ENCODE measurements around the gene OR5B12.
"Not testable (repeated sequence)": the region's sequence is repeated elsewhere in the genome, so short reads cannot be mapped to it uniquely, and the experiment has no call there.

Gene OR5B12

GRCh38 chr11:58442136-58442535 lies at the start of gene OR5B12:
TSS of gene OR5B12 (minus strand) at chr11:58442236. CDS start at chr11:58440151, 2,085 bp downstream.
- DNase-seq = no peak

DNA sequence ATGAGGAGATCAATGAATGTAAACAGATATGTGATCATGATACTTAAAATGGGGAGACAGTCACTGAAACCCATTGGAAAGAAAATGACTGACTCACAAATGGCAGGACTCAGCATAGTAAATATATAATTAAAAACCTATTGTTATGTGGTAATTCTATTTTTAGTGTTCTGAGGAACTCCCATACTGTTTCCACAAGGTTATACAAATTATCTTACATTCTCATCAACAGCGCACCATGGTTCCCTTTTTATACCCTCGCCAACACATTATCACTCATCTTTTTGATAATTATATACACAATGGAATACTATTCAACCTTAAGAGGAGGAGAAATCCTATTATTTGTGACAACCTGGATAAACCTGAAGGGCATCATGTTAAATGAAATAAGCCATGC lies 48.8 kb upstream of the OR5B12 start:
- DNase-seq = no peak

- no peak for DNase-seq
Observed at GRCh38 chr11:58487170-58487569, 45.1 kb upstream of the OR5B12 start.

GRCh38 chr11:58485961-58486360 lies 43.9 kb upstream of the OR5B12 start:
- no peak for DNase-seq

DNA sequence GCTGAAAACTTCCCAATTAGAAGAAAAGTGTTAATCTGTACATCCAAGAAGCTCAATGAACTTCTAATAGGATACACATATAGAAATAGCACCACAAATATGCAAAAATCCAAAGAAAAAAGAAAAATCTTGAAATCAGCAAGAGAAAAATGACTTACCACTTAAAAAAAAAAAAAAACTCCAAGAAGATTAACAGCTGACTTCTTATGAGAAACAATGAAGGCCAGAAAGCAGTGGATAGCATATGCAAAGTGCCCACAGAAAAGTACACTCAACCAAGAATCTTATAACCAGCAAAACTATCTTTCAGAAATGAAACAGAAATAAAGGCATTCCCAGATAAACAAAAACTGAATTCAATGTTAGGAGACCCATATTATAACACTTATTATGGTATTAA lies 29.9 kb upstream of the OR5B12 start:
- no peak for DNase-seq

- no peak for DNase-seq
Observed at GRCh38 chr11:58466293-58466692, 24.3 kb upstream of the OR5B12 start.

DNA sequence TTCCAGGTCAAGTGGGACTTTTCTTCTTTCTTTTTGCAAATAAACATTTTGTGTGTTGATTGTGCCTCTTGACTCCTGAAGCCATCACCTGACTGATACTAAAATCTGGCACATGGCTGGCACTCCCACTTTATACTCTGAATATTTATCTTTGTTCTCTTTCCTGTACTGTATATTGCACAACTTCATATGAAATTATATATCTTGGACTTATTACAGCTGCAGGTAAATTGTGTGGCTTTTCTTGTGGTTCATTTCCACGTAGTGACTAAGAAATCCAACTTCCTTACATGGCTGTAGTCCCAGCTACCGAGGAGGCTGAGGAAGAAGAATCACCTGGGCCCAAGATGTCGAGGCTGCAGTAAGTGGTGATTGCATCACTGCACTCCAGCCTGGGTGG lies 23.7 kb upstream of the OR5B12 start:
- DNase-seq = no peak

DNA sequence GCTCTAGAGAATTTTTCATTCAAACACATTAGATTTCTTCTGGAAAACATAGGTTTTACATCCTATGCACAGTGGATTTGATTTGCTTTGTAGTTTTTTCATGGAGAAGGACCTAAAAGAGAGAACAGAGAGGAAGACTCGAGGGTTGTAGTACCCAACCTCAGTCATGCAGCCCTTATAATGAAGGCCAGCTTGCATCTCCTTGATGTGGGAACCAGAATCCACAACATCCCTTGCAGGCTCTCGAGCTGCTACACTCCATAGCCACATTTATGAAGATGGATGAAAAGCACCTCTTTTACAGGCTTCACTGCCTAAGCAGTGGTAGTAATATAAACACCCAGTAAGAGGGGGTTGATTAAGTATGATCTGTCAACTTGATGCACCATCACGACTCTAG lies 9.5 kb upstream of the OR5B12 start:
- no peak for DNase-seq

- DNase-seq = no peak
Observed at GRCh38 chr11:58446294-58446693, 4.3 kb upstream of the OR5B12 start.

DNA sequence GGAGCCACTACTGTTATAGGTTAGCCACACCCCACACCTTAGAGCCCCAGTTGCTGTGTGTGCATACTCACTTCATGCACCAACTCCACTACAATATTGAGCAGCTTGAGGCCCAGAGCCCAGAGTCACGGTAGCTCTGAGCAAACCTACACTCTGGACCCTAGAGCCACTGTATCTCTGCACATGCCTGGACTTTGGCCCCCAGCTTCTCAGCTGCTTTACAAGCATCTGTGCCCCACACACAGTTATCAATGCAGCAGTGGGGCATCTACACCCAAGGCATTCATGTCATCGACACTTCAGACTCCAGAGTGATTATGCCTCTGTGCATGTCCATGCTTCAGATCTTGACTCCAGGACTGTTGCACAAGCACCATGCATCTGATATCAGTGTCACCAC lies 2.3 kb upstream of the OR5B12 start:
- no peak for DNase-seq

DNA sequence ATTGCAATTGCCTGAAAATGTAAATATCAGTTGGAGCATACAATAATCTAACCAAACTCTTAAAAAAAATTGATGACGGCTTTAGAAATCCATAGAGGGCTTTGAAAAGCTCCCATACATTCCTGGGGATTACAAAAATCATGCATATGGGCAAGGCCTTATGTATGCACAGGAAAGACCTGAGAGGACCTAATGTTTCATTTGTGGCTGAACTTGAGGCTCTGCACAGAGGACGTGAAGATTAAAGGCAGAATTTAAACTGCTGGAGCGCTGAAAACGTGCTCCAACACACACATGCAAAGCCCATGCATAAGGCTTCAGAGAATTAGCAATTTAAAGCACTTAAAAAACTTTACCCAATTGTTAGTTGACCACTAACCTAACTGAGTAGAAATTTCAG lies 3.5 kb downstream of the OR5B12 start:
- no peak for DNase-seq

DNA sequence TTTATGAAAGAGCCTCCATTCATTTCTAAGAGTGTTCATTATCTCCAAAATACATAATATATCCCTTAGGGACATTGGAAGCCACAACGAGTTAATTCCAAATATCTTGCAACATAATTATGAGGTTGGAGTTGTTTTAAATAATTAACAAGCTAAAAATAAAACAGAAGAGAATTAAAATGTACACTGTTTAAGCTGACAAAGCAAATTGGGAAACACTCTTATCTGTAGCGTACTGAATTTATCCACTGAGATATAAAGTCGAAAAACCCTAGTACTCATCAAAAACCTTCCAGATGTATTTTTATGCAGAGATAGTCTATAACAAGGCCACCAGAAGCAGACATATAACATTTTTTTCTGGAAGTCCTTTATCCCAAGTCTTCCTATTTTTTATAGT lies 7.8 kb downstream of the OR5B12 start:
- no peak for DNase-seq

DNA sequence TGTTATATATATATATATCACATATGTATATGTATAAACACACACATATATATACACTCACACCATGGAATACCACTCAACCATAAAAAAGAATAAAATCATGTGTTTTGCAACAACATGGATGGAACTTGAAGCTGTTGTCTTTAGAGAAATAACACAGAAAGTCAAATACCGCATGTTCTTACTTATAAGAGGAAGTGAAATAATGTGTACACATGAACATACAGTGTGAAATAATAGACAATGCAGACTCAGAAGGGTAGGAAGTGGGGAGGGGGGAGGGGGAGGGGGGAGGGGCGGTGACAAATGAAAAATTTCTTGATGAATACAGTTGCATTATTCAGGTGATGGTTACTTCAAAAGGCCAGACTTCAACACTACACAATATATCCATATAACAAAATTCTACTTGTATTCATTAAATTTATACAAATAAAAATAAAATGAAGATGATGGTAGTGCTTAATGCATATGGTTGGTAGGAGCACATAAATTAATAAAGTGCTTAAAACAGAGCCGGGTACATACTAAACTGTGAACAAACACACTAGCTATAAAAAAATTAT lies 8.3 kb downstream of the OR5B12 start:
- DNase-seq = no peak

- DNase-seq = no peak
Observed at GRCh38 chr11:58429273-58429672, 12.8 kb downstream of the OR5B12 start.

DNA sequence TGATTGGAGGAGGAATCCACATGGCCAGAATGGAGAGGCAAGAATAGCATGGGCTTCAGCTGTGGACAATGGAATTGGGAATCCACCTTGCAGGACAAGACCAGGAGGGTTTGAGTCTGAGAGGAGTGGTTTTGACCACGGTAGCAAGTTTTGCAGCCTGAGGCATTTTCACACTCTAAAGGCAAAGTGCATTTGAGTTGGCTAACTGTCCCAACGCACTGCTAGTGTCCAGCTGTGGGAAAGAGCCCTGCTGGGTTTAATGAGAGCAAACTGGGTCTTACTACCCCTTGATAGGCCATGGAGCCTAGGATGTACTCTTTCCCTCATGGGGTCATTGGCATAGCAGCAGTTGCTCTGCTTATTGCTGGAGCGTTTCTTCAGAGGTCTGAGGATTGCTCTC lies 14.0 kb downstream of the OR5B12 start, which contains the start of gene OR5B2:
Gene OR5B2, minus strand, starts transcription at position 101 of the 400 bp plus-strand sequence. CDS start 4,860 bp downstream, outside the sequence.
- DNase-seq = no peak

DNA sequence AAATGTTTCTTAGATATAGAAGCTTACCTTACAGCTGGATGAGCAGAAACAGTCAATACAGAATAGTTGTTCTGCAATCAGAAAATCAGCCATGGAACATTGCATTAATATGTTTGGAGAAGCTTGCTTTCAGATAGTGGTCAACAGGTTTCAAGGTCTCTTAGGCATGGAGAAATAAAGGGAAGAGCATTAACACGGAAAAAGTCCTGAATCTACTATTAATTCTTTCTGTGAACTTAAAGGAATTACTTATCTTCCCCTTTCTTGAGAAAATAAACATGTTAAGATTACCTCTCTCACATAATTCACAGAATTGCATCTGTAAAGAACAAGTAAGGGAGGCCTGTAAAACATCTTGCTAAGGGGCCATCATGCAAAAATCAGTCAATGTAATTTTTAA lies 35.3 kb downstream of the OR5B12 start, which contains the start of gene OR5B3:
Gene OR5B3, minus strand, starts transcription at position 101 of the 400 bp plus-strand sequence. CDS start 3,465 bp downstream, outside the sequence.
- no peak for DNase-seq

- not testable (repeated sequence) for DNase-seq
Observed at GRCh38 chr11:58399622-58400021, 42.4 kb downstream of the OR5B12 start.

- DNase-seq = no peak
Observed at GRCh38 chr11:58395581-58395980, 46.5 kb downstream of the OR5B12 start.

DNA sequence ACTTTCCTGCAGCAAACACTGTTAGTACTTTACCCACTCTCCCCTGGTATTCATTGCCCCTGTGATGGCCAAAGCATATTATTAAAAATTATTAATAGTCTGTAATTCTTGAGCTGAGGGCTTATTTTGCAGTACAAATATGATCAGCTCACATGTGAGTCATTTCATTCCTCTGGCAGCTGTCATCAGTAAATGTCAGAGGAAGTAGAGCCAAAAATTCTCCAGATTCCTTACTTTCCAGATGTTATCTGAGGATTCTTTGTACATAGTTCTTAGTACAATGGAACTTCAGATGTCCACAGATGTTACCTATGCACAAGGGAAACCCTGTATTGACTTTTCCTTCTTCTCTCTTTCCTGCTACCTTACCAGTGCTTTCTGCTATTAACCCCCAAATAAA lies 47.8 kb downstream of the OR5B12 start:
- no peak for DNase-seq

DNA sequence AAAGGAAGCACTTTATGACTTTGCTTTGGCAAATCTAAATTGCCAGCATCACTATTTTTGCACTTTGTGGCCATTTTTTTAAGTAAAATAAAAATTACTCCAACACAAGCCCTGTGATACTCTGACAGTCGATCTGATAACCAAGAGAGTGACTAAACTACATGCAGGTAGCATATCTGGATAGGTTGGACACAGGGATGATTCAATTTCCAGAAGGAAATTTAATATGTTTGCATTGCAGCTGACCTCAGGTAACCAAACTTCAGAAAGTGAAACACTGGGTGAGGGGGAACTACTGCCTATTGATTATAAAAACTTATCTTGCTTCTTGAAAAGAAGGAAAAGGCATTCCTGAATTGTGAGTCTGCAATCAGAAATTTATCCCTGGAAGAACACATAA lies 49.3 kb downstream of the OR5B12 start:
- DNase-seq = no peak

- no peak for DNase-seq
Observed at GRCh38 chr11:58391879-58392278, 50.2 kb downstream of the OR5B12 start.

DNA sequence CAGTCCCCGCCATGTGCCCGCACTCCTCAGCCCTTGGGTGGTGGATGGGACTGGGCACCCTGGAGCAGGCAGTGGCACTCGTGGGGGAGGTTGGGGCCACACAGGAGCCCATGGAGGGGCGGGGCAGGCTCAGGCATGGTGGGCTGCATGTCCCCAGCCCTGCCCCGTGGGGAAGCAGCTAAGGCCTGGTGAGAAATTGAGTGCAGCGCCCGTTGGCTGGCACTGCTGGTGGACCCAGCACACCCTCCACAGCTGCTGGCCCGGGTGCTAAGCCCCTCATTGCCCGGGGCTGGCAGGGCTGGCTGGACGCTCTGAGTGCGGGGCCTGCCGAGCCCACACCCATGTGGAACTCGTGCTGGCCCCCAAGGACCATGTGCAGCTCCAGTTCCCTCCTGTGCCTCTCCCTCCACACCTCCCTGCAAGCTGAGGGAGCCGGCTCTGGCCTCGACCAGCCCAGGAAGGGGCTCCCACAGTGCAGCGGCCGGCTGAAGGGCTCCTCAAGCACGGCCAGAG lies 51.4 kb downstream of the OR5B12 start:
- no peak for DNase-seq
